Measurements from ENCODE around the gene CEP97.

- no peak for TF ChIP-seq POLR2A (IDR thresholded peaks at IDR 0.05; ENCODE audit: low read length)
- TF ChIP-seq GATA1 (IDR thresholded peaks at IDR 0.05; ENCODE audit: low read depth, low read length) = no peak
Measured at GRCh38 chr3:101685050-101685400, 39.4 kb upstream of the CEP97 start.
